ENCODE measurements around the gene ABCC9.

GRCh38 chr12:21939435-21939834 is 1.8 kb downstream of the ABCC9 start:
- TF ChIP-seq CTCF (IDR thresholded peaks at IDR 0.05) (no peak), POLR2A (IDR thresholded peaks at IDR 0.05) (no peak), POLR2AphosphoS5 (IDR thresholded peaks at IDR 0.05; ENCODE audit: insufficient read depth in 1 of 2, low read depth in 1 of 2) (no peak)
